Stimulated activated naive CD8-positive, alpha-beta T cell treated with anti-CD3 and anti-CD28 coated beads, Interleukin-15, amount 100 ng/mL, for 72 hours (primary cell): ENCODE results near the gene RRAGD.
A peak's percentile ranks its signal among the peaks of the same experiment; 100 is the strongest.
"Not testable (repeated sequence)": the region's sequence is repeated elsewhere in the genome, so short reads cannot be mapped to it uniquely, and the experiment has no call there.

Experiments used
- ATAC-seq: fragments of 150-1000 bp; cut with Tn5 transposase; 2 replicates; pipeline ENCODE4 v1.10.0; 2021; ENCODE audit warnings: mild to moderate bottlenecking, moderate library complexity
- DNase-seq, 2 donors: peaks; one replicate each; pipeline ENCODE4 v3.0.0; 2021 to 2022
- H3K27ac Mint-ChIP-seq, 2 donors: one replicate each; pipeline ENCODE4 v1.8.0; 2022; ENCODE audit warnings: mild to moderate bottlenecking in 2 of 2, mixed read lengths in 2 of 2, moderate library complexity in 2 of 2
- H3K27me3 Mint-ChIP-seq: one replicate; pipeline ENCODE4 v1.8.0; 2022; ENCODE audit warnings: mixed read lengths
- H3K4me1 Mint-ChIP-seq: one replicate; pipeline ENCODE4 v1.8.0; 2022; ENCODE audit warnings: mild to moderate bottlenecking, mixed read lengths
- H3K4me3 Mint-ChIP-seq, 2 donors: one replicate each; pipeline ENCODE4 v1.8.0; 2022; ENCODE audit warnings: mild to moderate bottlenecking in 2 of 2, mixed read lengths in 2 of 2, moderate library complexity in 1 of 2
- H3K9me3 Mint-ChIP-seq, 2 donors: one replicate each; pipeline ENCODE4 v1.8.0; 2022; ENCODE audit warnings: mixed read lengths in 2 of 2

Gene RRAGD

GRCh38 chr6:89398762-89399525 lies 13.1 kb downstream of the RRAGD start:
- DNase-seq (no peak), ATAC-seq (no peak)
- no peaks in the 10 kb centered on the region for H3K27me3 Mint-ChIP-seq
- H3K4me1 Mint-ChIP-seq = no peaks in the 10 kb centered on the region
- no peak overlapping the region for H3K4me3 Mint-ChIP-seq
- no peak overlapping the region for H3K27ac Mint-ChIP-seq
- H3K9me3 Mint-ChIP-seq = peaks cover under 1 to 2% of the 10 kb centered on the region in 2 donors

GRCh38 chr6:89397884-89398283 lies 14.2 kb downstream of the RRAGD start:
- not testable (repeated sequence) for H3K27me3 Mint-ChIP-seq, DNase-seq, ATAC-seq, H3K4me1 Mint-ChIP-seq, H3K27ac Mint-ChIP-seq, H3K4me3 Mint-ChIP-seq
- H3K9me3 Mint-ChIP-seq = peaks cover 11% of the 10 kb centered on the region in 2 donors

GRCh38 chr6:89393659-89394058 lies 18.4 kb downstream of the RRAGD start:
- H3K27ac Mint-ChIP-seq = no peak overlapping the region
- H3K4me1 Mint-ChIP-seq = no peaks in the 10 kb centered on the region
- H3K27me3 Mint-ChIP-seq = no peaks in the 10 kb centered on the region
- H3K9me3 Mint-ChIP-seq = peaks cover 12 to 18% of the 10 kb centered on the region in 2 donors
- no peak for DNase-seq
- ATAC-seq = no peak
- no peak overlapping the region for H3K4me3 Mint-ChIP-seq

- Mint-ChIP-seq H3K27ac (peak overlapping the region in 1 of 2 donors; percentile 1), H3K9me3 (peaks cover 12 to 18% of the 10 kb centered on the region in 2 donors), H3K4me3 (no peak overlapping the region), H3K27me3 (no peaks in the 10 kb centered on the region), H3K4me1 (peaks cover under 1% of the 10 kb centered on the region)
- DNase-seq (no peak), ATAC-seq (no peak)
These were observed 19.2 kb downstream of the RRAGD start for GRCh38 chr6:89392823-89393222.

- H3K4me1 Mint-ChIP-seq = peaks cover 6% of the 10 kb centered on the region
- peaks cover 11 to 16% of the 10 kb centered on the region in 2 donors for H3K9me3 Mint-ChIP-seq
- no peak overlapping the region for H3K27ac Mint-ChIP-seq
- ATAC-seq = no peak
- no peak for DNase-seq
- no peak overlapping the region for H3K4me3 Mint-ChIP-seq
- no peaks in the 10 kb centered on the region for H3K27me3 Mint-ChIP-seq
These were observed 23.2 kb downstream of the RRAGD start for GRCh38 chr6:89388846-89389245.

GRCh38 chr6:89387516-89388201 lies 24.4 kb downstream of the RRAGD start:
- peak overlapping the region in 1 of 2 donors; percentile 7 for H3K27ac Mint-ChIP-seq
- ATAC-seq (peak; percentile 76), DNase-seq (no peak)
- peaks cover 0 to 7% of the 10 kb centered on the region in 2 donors for H3K9me3 Mint-ChIP-seq
- H3K27me3 Mint-ChIP-seq = no peaks in the 10 kb centered on the region
- peaks cover 6% of the 10 kb centered on the region for H3K4me1 Mint-ChIP-seq
- H3K4me3 Mint-ChIP-seq = no peak overlapping the region

GRCh38 chr6:89386917-89387491 lies 25.1 kb downstream of the RRAGD start:
- peaks cover 0 to 7% of the 10 kb centered on the region in 2 donors for H3K9me3 Mint-ChIP-seq
- DNase-seq (no peak), ATAC-seq (no peak)
- peaks cover 6% of the 10 kb centered on the region for H3K4me1 Mint-ChIP-seq
- H3K27ac Mint-ChIP-seq = no peak overlapping the region
- H3K4me3 Mint-ChIP-seq = no peak overlapping the region
- H3K27me3 Mint-ChIP-seq = no peaks in the 10 kb centered on the region

GRCh38 chr6:89385846-89386245 lies 26.2 kb downstream of the RRAGD start:
- ATAC-seq (no peak), DNase-seq (no peak)
- Mint-ChIP-seq H3K4me3 (no peak overlapping the region), H3K4me1 (peaks cover 6% of the 10 kb centered on the region), H3K9me3 (no peaks in the 10 kb centered on the region), H3K27me3 (no peaks in the 10 kb centered on the region), H3K27ac (no peak overlapping the region)

GRCh38 chr6:89385156-89385667 lies 26.9 kb downstream of the RRAGD start:
- H3K4me3 Mint-ChIP-seq = no peak overlapping the region
- DNase-seq (no peak), ATAC-seq (peak; percentile 66)
- H3K27me3 Mint-ChIP-seq = no peaks in the 10 kb centered on the region
- no peaks in the 10 kb centered on the region for H3K9me3 Mint-ChIP-seq
- H3K27ac Mint-ChIP-seq = no peak overlapping the region
- peaks cover 6% of the 10 kb centered on the region for H3K4me1 Mint-ChIP-seq

- Mint-ChIP-seq H3K27me3 (no peaks in the 10 kb centered on the region), H3K27ac (no peak overlapping the region), H3K4me1 (peaks cover 2% of the 10 kb centered on the region), H3K9me3 (no peaks in the 10 kb centered on the region), H3K4me3 (no peak overlapping the region)
- no peak for ATAC-seq
- no peak for DNase-seq
These were observed 31.0 kb downstream of the RRAGD start for GRCh38 chr6:89381031-89381430.

- no peaks in the 10 kb centered on the region for H3K9me3 Mint-ChIP-seq
- H3K27ac Mint-ChIP-seq = no peak overlapping the region
- H3K4me1 Mint-ChIP-seq = peaks cover 12% of the 10 kb centered on the region
- ATAC-seq (no peak), DNase-seq (no peak)
- no peaks in the 10 kb centered on the region for H3K27me3 Mint-ChIP-seq
- H3K4me3 Mint-ChIP-seq = no peak overlapping the region
These were observed 32.8 kb downstream of the RRAGD start for GRCh38 chr6:89379281-89379680.

- H3K27ac Mint-ChIP-seq = no peak overlapping the region
- H3K4me1 Mint-ChIP-seq = peaks cover 12% of the 10 kb centered on the region
- H3K27me3 Mint-ChIP-seq = no peaks in the 10 kb centered on the region
- ATAC-seq (no peak), DNase-seq (no peak)
- no peak overlapping the region for H3K4me3 Mint-ChIP-seq
- no peaks in the 10 kb centered on the region for H3K9me3 Mint-ChIP-seq
These were observed 33.4 kb downstream of the RRAGD start for GRCh38 chr6:89378628-89379027.

- no peak overlapping the region for H3K4me3 Mint-ChIP-seq
These were observed 36.4 kb downstream of the RRAGD start for GRCh38 chr6:89375427-89376267.

GRCh38 chr6:89372506-89372901 lies 39.6 kb downstream of the RRAGD start:
- DNase-seq = peak; percentile 9 to 54
- no peaks in the 10 kb centered on the region for H3K9me3 Mint-ChIP-seq
- H3K27ac Mint-ChIP-seq = no peak overlapping the region

More at GRCh38 chr6:89375427-89376267, 36.4 kb downstream of the RRAGD start:
- H3K27ac Mint-ChIP-seq = no peak overlapping the region
- H3K4me1 Mint-ChIP-seq = peaks cover 22% of the 10 kb centered on the region
- H3K9me3 Mint-ChIP-seq = no peaks in the 10 kb centered on the region
- H3K27me3 Mint-ChIP-seq = no peaks in the 10 kb centered on the region
- DNase-seq (peak; percentile 58 to 88), ATAC-seq (peak; percentile 98)

GRCh38 chr6:89371849-89372505 lies 40.1 kb downstream of the RRAGD start:
- H3K27me3 Mint-ChIP-seq = no peaks in the 10 kb centered on the region
- H3K27ac Mint-ChIP-seq = peak overlapping the region in 1 of 2 donors; percentile 59
- ATAC-seq = peak; percentile 71
- H3K4me3 Mint-ChIP-seq = no peak overlapping the region
- peaks cover 22% of the 10 kb centered on the region for H3K4me1 Mint-ChIP-seq
- peak; percentile 74 to 77 for DNase-seq
- no peaks in the 10 kb centered on the region for H3K9me3 Mint-ChIP-seq

More at GRCh38 chr6:89372506-89372901, 39.6 kb downstream of the RRAGD start:
- H3K4me1 Mint-ChIP-seq = peaks cover 22% of the 10 kb centered on the region
- H3K27me3 Mint-ChIP-seq = no peaks in the 10 kb centered on the region
- no peak overlapping the region for H3K4me3 Mint-ChIP-seq
- peak; percentile 52 for ATAC-seq
